ENCODE data around the gene CHRM2. TPM values are rescaled to one million over a fixed set of nuclear protein-coding genes. Genes with fewer than 3 reads are reported as not detected.

The CHRM2 gene
- total RNA-seq, 5 donors from 2014 or later (not counting 1 experiment from before 2014, with no cell fraction given): 0.09 to 0.10 TPM; not detected in 3

- H3K9me3 Mint-ChIP-seq: peaks cover 0 to 7% (median 0%) of the 10 kb centered on the region in 3 donors
- no CpG with 5 or more reads among the region's 3 CpGs for WGBS (ENCODE audit: insufficient coverage)
- no peak overlapping the region for H3K27ac Mint-ChIP-seq
- ChIA-PET CTCF (no interaction called here), POLR2A (no interaction called here)
- H3K4me1 Mint-ChIP-seq: no peaks in the 10 kb centered on the region
- H3K4me3 Mint-ChIP-seq: no peak overlapping the region
- Histone ChIP-seq H3K27ac (ENCODE audit: low read length) (no peak overlapping the region), H3K4me3 (ENCODE audit: control insufficient read depth in 1 of 2, extremely low read depth in 1 of 2, low read length in 1 of 2) (no peak overlapping the region), H3K4me1 (ENCODE audit: control insufficient read depth in 1 of 2, extremely low read depth in 1 of 2, insufficient read depth in 2 of 2, low read length in 2 of 2) (no peaks in the 10 kb centered on the region), H3K27me3 (replicated peaks in 1 of 2; ENCODE audit: control insufficient read depth in 2 of 2, extremely low read depth in 1 of 2, insufficient read depth in 2 of 2, low read length in 1 of 2) (no peaks in the 10 kb centered on the region), H3K9me3 (no peaks in the 10 kb centered on the region), H3K36me3 (ENCODE audit: control insufficient read depth in 2 of 2, extremely low read depth in 1 of 2, insufficient read depth in 1 of 2, low read length in 1 of 2) (no peaks in the 10 kb centered on the region)
- ATAC-seq (replicated peaks in 1 of 4): no peak
- H3K27me3 Mint-ChIP-seq: no peaks in the 10 kb centered on the region
- no peaks in the 10 kb centered on the region for H3K36me3 Mint-ChIP-seq
- DNase-seq: no peak
Observed at GRCh38 chr7:136914016-136914415, 45.6 kb downstream of the CHRM2 start.

DNA sequence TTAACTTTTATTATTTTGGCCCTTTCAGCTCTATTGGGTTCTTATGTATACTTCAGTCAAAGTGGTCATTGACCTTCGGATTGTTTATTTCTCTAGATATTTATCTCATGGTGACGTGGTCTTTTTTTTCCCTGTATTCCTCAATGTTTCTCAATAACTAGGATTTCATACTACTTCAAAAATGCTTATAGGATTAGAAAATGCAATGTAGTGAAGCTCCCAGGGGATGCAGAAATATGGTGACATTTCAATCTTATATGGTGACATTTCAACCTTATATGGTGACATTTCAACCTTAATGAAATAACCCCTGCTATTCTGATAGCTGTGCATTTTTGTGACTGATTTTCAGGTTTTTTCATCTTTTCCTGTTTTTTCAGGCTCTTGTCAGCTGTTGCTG is 51.4 kb downstream of the CHRM2 start:
- Histone ChIP-seq H3K4me1 (ENCODE audit: control insufficient read depth in 1 of 2, extremely low read depth in 1 of 2, insufficient read depth in 2 of 2, low read length in 2 of 2) (no peaks in the 10 kb centered on the region), H3K36me3 (ENCODE audit: control insufficient read depth in 2 of 2, extremely low read depth in 1 of 2, insufficient read depth in 1 of 2, low read length in 1 of 2) (no peaks in the 10 kb centered on the region), H3K9me3 (no peaks in the 10 kb centered on the region), H3K27me3 (replicated peaks in 1 of 2; ENCODE audit: control insufficient read depth in 2 of 2, extremely low read depth in 1 of 2, insufficient read depth in 2 of 2, low read length in 1 of 2) (no peaks in the 10 kb centered on the region), H3K4me3 (ENCODE audit: control insufficient read depth in 1 of 2, extremely low read depth in 1 of 2, low read length in 1 of 2) (no peak overlapping the region), H3K27ac (ENCODE audit: low read length) (no peak overlapping the region)
- Mint-ChIP-seq H3K4me1 (no peaks in the 10 kb centered on the region), H3K9me3 (peaks cover 0 to 13% (median 4%) of the 10 kb centered on the region in 3 donors), H3K4me3 (no peak overlapping the region), H3K36me3 (no peaks in the 10 kb centered on the region), H3K27me3 (no peaks in the 10 kb centered on the region), H3K27ac (no peak overlapping the region)
- ATAC-seq (replicated peaks in 1 of 4) (no peak), DNase-seq (no peak)
- no CpG with 5 or more reads among the region's 2 CpGs for WGBS (ENCODE audit: insufficient coverage)
- ChIA-PET POLR2A (no interaction called here), CTCF (no interaction called here)

DNA sequence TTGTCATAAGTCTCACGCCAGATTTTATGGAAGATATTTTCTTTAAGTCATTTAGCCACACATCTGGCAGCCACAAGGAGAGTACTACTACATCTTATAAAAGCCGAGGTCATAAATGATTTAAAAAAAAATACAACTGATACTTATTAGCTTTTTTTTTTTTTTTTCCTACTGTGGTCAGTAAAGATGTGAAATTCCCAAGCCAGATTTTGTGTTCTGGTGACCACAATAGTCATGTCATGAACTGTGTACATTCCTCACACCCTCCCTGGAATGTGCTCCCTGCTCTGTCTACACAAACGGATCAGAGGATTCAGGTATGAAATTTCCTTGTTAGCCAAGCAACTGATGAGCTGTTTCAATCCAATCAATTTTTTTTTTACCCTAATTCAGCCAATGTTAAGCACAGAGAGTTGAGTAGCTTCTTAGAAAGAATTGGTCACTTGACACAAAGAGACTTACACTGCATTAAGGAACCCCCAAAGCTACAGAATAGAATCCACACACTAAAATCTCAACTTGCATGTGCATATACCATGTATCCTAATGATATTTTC is 54.7 kb downstream of the CHRM2 start:
- Histone ChIP-seq H3K9me3 (no peaks in the 10 kb centered on the region), H3K27ac (ENCODE audit: low read length) (no peak overlapping the region), H3K36me3 (ENCODE audit: control insufficient read depth in 2 of 2, extremely low read depth in 1 of 2, insufficient read depth in 1 of 2, low read length in 1 of 2) (no peaks in the 10 kb centered on the region), H3K27me3 (replicated peaks in 1 of 2; ENCODE audit: control insufficient read depth in 2 of 2, extremely low read depth in 1 of 2, insufficient read depth in 2 of 2, low read length in 1 of 2) (no peaks in the 10 kb centered on the region), H3K4me1 (ENCODE audit: control insufficient read depth in 1 of 2, extremely low read depth in 1 of 2, insufficient read depth in 2 of 2, low read length in 2 of 2) (no peaks in the 10 kb centered on the region), H3K4me3 (ENCODE audit: control insufficient read depth in 1 of 2, extremely low read depth in 1 of 2, low read length in 1 of 2) (no peak overlapping the region)
- CTCF ChIA-PET: interaction anchor here in 1 of 2 donors (0.6 kb wide), 2 partner anchors 18 to 68 kb away, joined by 3 read pairs; no protein-coding TSS in a partner anchor
- Mint-ChIP-seq H3K36me3 (no peaks in the 10 kb centered on the region), H3K27ac (no peak overlapping the region), H3K27me3 (no peaks in the 10 kb centered on the region), H3K4me1 (no peaks in the 10 kb centered on the region), H3K9me3 (peaks cover 0 to 12% (median 4%) of the 10 kb centered on the region in 3 donors), H3K4me3 (no peak overlapping the region)
- POLR2A ChIA-PET: no interaction called here
- ATAC-seq (replicated peaks in 1 of 4) (no peak), DNase-seq (no peak)
- WGBS (ENCODE audit: insufficient coverage): no CpG with 5 or more reads among the region's 3 CpGs

GRCh38 chr7:136925044-136925443 is 56.6 kb downstream of the CHRM2 start:
- ChIA-PET POLR2A (no interaction called here), CTCF (no interaction called here)
- Mint-ChIP-seq H3K4me3 (no peak overlapping the region), H3K36me3 (no peaks in the 10 kb centered on the region), H3K27ac (no peak overlapping the region), H3K4me1 (no peaks in the 10 kb centered on the region), H3K27me3 (no peaks in the 10 kb centered on the region), H3K9me3 (peaks cover 0 to 12% (median 8%) of the 10 kb centered on the region in 3 donors)
- Histone ChIP-seq H3K9me3 (no peaks in the 10 kb centered on the region), H3K27ac (ENCODE audit: low read length) (no peak overlapping the region), H3K27me3 (replicated peaks in 1 of 2; ENCODE audit: control insufficient read depth in 2 of 2, extremely low read depth in 1 of 2, insufficient read depth in 2 of 2, low read length in 1 of 2) (no peaks in the 10 kb centered on the region), H3K4me1 (ENCODE audit: control insufficient read depth in 1 of 2, extremely low read depth in 1 of 2, insufficient read depth in 2 of 2, low read length in 2 of 2) (no peaks in the 10 kb centered on the region), H3K4me3 (ENCODE audit: control insufficient read depth in 1 of 2, extremely low read depth in 1 of 2, low read length in 1 of 2) (no peak overlapping the region), H3K36me3 (ENCODE audit: control insufficient read depth in 2 of 2, extremely low read depth in 1 of 2, insufficient read depth in 1 of 2, low read length in 1 of 2) (no peaks in the 10 kb centered on the region)
- ATAC-seq (replicated peaks in 1 of 4): no peak
- whole genome bisulfite sequencing (ENCODE audit: insufficient coverage): no CpG with 5 or more reads among the region's 3 CpGs
- no peak for DNase-seq

- POLR2A ChIA-PET: no interaction called here
- no peaks in the 10 kb centered on the region for H3K4me1 ChIP-seq (ENCODE audit: control insufficient read depth in 1 of 2, extremely low read depth in 1 of 2, insufficient read depth in 2 of 2, low read length in 2 of 2)
- Mint-ChIP-seq H3K27ac (no peak overlapping the region), H3K36me3 (no peaks in the 10 kb centered on the region), H3K9me3 (peaks cover 0 to 12% (median 8%) of the 10 kb centered on the region in 3 donors), H3K27me3 (no peaks in the 10 kb centered on the region), H3K4me1 (no peaks in the 10 kb centered on the region), H3K4me3 (no peak overlapping the region)
- no peaks in the 10 kb centered on the region for H3K9me3 ChIP-seq
- CTCF ChIA-PET: no interaction called here
- H3K27me3 ChIP-seq (replicated peaks in 1 of 2; ENCODE audit: control insufficient read depth in 2 of 2, extremely low read depth in 1 of 2, insufficient read depth in 2 of 2, low read length in 1 of 2): no peaks in the 10 kb centered on the region
- ATAC-seq (replicated peaks in 1 of 4): no peak
- no peak for DNase-seq
- H3K4me3 ChIP-seq (ENCODE audit: control insufficient read depth in 1 of 2, extremely low read depth in 1 of 2, low read length in 1 of 2): no peak overlapping the region
- no peak overlapping the region for H3K27ac ChIP-seq (ENCODE audit: low read length)
- no peaks in the 10 kb centered on the region for H3K36me3 ChIP-seq (ENCODE audit: control insufficient read depth in 2 of 2, extremely low read depth in 1 of 2, insufficient read depth in 1 of 2, low read length in 1 of 2)
Observed at GRCh38 chr7:136925556-136925955, 57.1 kb downstream of the CHRM2 start.

DNA sequence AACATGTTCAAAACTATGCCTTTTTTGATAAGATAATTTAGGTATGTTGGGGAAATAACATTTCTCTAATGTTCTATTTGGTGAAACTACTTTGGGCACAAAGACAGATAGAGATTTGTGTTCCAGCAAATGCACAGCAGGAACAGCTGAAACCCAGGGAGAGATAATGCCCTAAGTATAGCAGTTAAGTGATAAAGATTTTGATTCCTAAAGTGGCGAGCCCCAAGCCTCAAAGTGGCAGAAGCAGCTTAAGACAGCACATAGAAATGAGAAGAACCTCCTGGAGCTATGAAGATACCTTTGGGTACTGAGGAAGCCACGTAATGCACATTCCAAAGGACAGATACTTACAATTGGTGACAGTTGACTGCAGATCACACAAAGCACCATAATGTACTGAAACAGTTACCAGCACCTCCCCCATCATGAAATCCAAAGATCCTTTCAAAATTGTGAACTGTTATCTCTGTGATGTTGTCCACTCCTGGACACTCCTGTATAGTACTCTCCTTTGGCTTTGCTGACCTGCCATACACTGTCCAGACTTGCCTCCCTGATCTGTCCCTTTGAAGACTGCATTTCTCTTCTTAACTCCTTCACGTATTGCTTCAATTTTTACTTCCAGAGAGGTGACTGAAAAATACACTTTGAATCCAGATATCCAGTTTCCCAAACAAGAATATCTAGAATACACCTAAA is 62.9 kb downstream of the CHRM2 start:
- peaks cover 3 to 18% (median 12%) of the 10 kb centered on the region in 3 donors for H3K9me3 Mint-ChIP-seq
- no peaks in the 10 kb centered on the region for H3K36me3 Mint-ChIP-seq
- H3K27ac Mint-ChIP-seq: no peak overlapping the region
- no peaks in the 10 kb centered on the region for H3K36me3 ChIP-seq (ENCODE audit: control insufficient read depth in 2 of 2, extremely low read depth in 1 of 2, insufficient read depth in 1 of 2, low read length in 1 of 2)
- no peak for DNase-seq
- H3K4me3 ChIP-seq (ENCODE audit: control insufficient read depth in 1 of 2, extremely low read depth in 1 of 2, low read length in 1 of 2): no peak overlapping the region
- H3K9me3 ChIP-seq: no peaks in the 10 kb centered on the region
- H3K4me3 Mint-ChIP-seq: no peak overlapping the region
- no peak overlapping the region for H3K27ac ChIP-seq (ENCODE audit: low read length)
- ChIA-PET CTCF (no interaction called here), POLR2A (interaction anchor here in 1 of 2 donors (0.6 kb wide), 1 partner anchor 143 kb away, joined by 3 read pairs; no protein-coding TSS in a partner anchor)
- H3K27me3 ChIP-seq (replicated peaks in 1 of 2; ENCODE audit: control insufficient read depth in 2 of 2, extremely low read depth in 1 of 2, insufficient read depth in 2 of 2, low read length in 1 of 2): no peaks in the 10 kb centered on the region
- H3K4me1 ChIP-seq (ENCODE audit: control insufficient read depth in 1 of 2, extremely low read depth in 1 of 2, insufficient read depth in 2 of 2, low read length in 2 of 2): no peaks in the 10 kb centered on the region
- no peaks in the 10 kb centered on the region for H3K27me3 Mint-ChIP-seq
- no peak for ATAC-seq (replicated peaks in 1 of 4)
- no peaks in the 10 kb centered on the region for H3K4me1 Mint-ChIP-seq
- 60% methylated on average over 1 of the region's 3 CpGs for WGBS (ENCODE audit: insufficient coverage)

Measured in T-cell (primary cell).